Measurements from ENCODE around the gene PAIP2.
"Not testable (repeated sequence)": the region's sequence is repeated elsewhere in the genome, so short reads cannot be mapped to it uniquely, and the experiment has no call there.

PAIP2 gene

DNA sequence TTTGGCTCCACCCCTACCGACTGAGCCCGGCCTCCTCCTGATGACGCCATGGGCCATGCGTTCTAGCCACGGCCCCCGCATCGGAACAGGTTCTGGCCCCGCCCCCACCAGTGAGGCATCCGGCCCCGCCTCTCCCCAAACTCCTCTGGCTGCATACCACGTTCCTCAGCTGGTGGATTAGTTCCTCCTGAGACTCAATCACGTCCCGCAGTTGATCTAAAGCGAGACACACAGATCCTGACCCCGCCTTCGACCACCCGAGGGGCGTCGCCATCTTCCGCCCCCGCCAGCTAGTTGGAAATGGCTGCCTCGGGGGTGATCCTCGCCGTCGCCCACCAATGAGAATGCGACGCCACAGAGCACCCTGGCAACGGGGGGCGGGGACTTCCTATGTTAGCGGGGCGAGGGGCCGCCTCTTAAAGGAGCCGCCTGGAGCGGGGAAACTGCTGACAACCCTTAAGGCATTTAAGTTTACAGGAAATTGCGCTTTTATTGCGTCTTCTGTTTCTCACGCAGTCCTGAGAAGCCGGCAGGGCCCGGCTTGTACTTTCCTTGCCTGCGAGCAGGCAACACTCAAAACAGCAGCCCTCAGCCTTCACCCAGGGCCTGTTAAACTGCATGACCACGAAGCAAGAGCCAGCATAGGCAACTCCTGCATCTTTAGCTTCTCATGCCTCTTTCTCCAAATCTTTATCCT, 62.3 kb downstream of the PAIP2 start, which contains the start of gene SPATA24:
Gene SPATA24 (minus strand): TSS at position 303 of the 697 bp plus-strand sequence. CDS start 29 bp downstream, at position 274.
- H3K36me3 Mint-ChIP-seq (ENCODE audit: low read depth) = peaks cover 6% of the 10 kb centered on the region
- peak within 1 kb of the TSS; percentile 98 to 100 (median 99) for H3K27ac Mint-ChIP-seq
- peaks cover 26% of the 10 kb centered on the region for H3K4me1 Mint-ChIP-seq
- no peaks in the 10 kb centered on the region for H3K27me3 Mint-ChIP-seq (ENCODE audit: low read depth)
- no peaks in the 10 kb centered on the region for H3K9me3 Mint-ChIP-seq
- TF ChIP-seq, protein P1, sequence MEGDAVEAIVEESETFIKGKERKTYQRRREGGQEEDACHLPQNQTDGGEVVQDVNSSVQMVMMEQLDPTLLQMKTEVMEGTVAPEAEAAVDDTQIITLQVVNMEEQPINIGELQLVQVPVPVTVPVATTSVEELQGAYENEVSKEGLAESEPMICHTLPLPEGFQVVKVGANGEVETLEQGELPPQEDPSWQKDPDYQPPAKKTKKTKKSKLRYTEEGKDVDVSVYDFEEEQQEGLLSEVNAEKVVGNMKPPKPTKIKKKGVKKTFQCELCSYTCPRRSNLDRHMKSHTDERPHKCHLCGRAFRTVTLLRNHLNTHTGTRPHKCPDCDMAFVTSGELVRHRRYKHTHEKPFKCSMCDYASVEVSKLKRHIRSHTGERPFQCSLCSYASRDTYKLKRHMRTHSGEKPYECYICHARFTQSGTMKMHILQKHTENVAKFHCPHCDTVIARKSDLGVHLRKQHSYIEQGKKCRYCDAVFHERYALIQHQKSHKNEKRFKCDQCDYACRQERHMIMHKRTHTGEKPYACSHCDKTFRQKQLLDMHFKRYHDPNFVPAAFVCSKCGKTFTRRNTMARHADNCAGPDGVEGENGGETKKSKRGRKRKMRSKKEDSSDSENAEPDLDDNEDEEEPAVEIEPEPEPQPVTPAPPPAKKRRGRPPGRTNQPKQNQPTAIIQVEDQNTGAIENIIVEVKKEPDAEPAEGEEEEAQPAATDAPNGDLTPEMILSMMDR (IDR thresholded peaks at IDR 0.05; ENCODE audit: unreplicated experiment in 3 of 3) = no peak
- peak within 1 kb of the TSS; percentile 90 to 96 (median 90) for H3K4me3 Mint-ChIP-seq

DNA sequence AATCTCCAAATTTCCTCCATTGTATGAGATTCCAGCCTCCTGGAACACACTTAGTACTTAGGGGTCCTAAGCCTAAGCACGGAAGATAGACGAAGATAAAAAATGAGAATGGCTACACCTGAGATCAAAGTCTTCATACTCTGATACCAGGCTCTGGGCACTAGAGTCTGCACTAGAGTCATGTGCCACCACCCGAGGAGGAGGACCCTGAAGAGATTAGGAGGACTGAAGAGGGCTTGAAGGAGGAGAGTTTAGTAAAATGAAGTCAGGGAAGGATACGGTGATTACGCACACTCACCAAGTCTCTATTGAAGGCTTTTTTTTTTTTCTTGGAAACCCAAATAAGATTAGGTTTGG, 62.8 kb downstream of the PAIP2 start:
- Mint-ChIP-seq H3K36me3 (ENCODE audit: low read depth) (peaks cover 2% of the 10 kb centered on the region), H3K4me3 (peak overlapping the region; percentile 90 to 96 (median 90))
- TF ChIP-seq, protein P1 (IDR thresholded peaks at IDR 0.05; ENCODE audit: unreplicated experiment in 3 of 3) = no peak

DNA sequence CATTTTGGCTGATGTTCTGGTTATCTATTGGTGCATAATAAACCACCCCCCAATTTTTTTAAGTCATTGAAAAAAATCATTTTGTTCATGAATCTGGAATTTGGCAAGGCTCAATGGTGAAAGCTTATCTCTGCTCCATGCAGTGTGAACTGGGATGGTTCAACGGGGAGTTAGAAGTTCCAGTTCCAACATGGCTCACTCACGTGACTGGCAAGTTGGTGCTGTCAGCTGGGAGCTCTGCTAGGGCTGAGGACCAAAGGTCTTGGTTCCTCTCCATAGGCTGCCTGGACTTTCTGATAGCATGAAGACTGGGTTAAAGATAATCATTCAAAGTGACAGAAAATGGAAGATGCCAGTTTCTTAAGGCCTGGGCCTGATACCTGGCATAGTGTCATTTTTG, 65.3 kb downstream of the PAIP2 start:
- TF ChIP-seq, protein P1 (IDR thresholded peaks at IDR 0.05; ENCODE audit: unreplicated experiment in 3 of 3) = no peak
- peaks cover 5% of the 10 kb centered on the region for H3K36me3 Mint-ChIP-seq (ENCODE audit: low read depth)
- no peaks in the 10 kb centered on the region for H3K9me3 Mint-ChIP-seq
- H3K4me1 Mint-ChIP-seq = peaks cover 39% of the 10 kb centered on the region
- no peak overlapping the region for H3K27ac Mint-ChIP-seq
- no peak overlapping the region for H3K4me3 Mint-ChIP-seq
- no peaks in the 10 kb centered on the region for H3K27me3 Mint-ChIP-seq (ENCODE audit: low read depth)

More for the DNA sequence above, 62.8 kb downstream of the PAIP2 start:
- Mint-ChIP-seq H3K27ac (peak overlapping the region; percentile 98 to 100 (median 99)), H3K4me1 (peaks cover 26% of the 10 kb centered on the region), H3K27me3 (ENCODE audit: low read depth) (no peaks in the 10 kb centered on the region), H3K9me3 (no peaks in the 10 kb centered on the region)

DNA sequence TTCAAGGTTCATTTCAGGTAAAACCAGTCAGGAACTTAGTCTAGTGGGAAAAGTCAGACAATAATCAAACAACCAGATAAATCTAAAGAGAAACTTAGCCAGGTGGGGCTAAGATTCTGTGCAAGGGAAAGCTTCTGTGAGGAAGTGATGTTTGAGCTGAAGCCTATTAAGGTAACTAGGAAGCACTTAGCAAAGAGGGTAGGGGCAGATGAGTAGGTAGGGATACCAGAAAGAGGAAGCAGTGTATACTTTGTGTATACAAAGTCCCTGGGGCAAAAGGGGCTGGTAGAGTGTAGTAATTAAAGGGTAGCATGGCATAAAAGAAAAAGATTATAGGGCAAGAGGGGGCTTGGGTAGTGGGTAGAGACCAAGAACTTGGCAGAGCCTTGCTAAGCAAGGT, 65.9 kb downstream of the PAIP2 start:
- TF ChIP-seq, protein P1 (IDR thresholded peaks at IDR 0.05; ENCODE audit: unreplicated experiment in 3 of 3) = no peak
- H3K27me3 Mint-ChIP-seq (ENCODE audit: low read depth) = no peaks in the 10 kb centered on the region
- peaks cover 7% of the 10 kb centered on the region for H3K36me3 Mint-ChIP-seq (ENCODE audit: low read depth)
- no peak overlapping the region for H3K4me3 Mint-ChIP-seq
- peaks cover 40% of the 10 kb centered on the region for H3K4me1 Mint-ChIP-seq
- no peak overlapping the region for H3K27ac Mint-ChIP-seq
- H3K9me3 Mint-ChIP-seq = no peaks in the 10 kb centered on the region

DNA sequence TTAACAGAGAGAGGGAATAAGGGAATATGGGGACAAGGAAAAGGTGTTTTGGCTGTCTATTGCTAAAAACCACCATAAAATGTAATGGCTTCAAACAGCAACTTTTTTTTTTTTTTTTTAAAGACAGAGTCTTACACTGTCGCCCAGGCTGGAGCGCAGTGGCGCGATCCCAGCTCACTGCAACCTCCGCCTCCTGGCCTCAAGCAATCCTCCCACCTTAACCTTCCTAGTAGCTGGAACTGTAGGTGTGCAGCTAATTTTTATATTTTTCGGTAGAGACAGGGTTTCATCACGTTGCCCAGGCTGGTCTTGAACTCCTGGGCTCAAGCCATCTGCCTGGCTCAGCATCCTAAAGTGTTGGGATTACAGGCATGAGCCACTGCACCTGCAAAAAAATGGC, 66.5 kb downstream of the PAIP2 start:
- peaks cover 43% of the 10 kb centered on the region for H3K4me1 Mint-ChIP-seq
- H3K36me3 Mint-ChIP-seq (ENCODE audit: low read depth) = peaks cover 12% of the 10 kb centered on the region
- no peak overlapping the region for H3K27ac Mint-ChIP-seq
- H3K27me3 Mint-ChIP-seq (ENCODE audit: low read depth) = no peaks in the 10 kb centered on the region
- H3K9me3 Mint-ChIP-seq = no peaks in the 10 kb centered on the region
- TF ChIP-seq, protein P1 (IDR thresholded peaks at IDR 0.05; ENCODE audit: unreplicated experiment in 3 of 3) = no peak
- H3K4me3 Mint-ChIP-seq = no peak overlapping the region

DNA sequence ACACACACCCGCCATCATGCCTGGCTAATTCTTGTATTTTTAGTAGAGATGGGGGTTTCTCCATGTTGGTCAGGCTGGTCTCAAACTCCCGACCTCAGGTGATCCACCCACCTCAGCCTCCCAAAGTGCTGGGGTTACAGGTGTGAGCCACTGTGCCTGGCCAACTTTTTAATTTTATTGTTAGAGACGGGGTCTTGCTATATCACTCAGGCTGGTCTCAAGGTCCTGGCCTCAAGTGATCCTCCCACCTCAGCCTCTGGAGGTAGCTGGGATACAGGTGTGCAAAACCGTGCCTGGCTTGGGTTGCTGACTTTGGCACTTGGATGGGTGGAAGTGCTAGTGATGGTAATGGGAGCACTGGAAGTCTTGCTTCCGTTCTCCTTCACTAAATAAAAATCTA, 67.5 kb downstream of the PAIP2 start:
- H3K4me3 Mint-ChIP-seq; H3K27ac Mint-ChIP-seq; H3K27me3 Mint-ChIP-seq (ENCODE audit: low read depth); H3K9me3 Mint-ChIP-seq: not testable (repeated sequence)
- Mint-ChIP-seq H3K4me1 (peaks cover 42% of the 10 kb centered on the region), H3K36me3 (ENCODE audit: low read depth) (peaks cover 19% of the 10 kb centered on the region)
